GM12878 (cell line): ENCODE data around the gene DMXL2. TPM values are rescaled to one million over a fixed set of nuclear protein-coding genes. Genes with fewer than 3 reads are reported as not detected.
"Not testable (repeated sequence)": the region's sequence is repeated elsewhere in the genome, so short reads cannot be mapped to it uniquely, and the experiment has no call there.

Experiments used
- ATAC-seq: fragments of 200-7000 bp; cut with Tn5 transposase; 3 replicates; pipeline ENCODE4 v1.9.1; 2020; ENCODE audit warnings: mild to moderate bottlenecking, moderate library complexity
- BruUV-seq: library from RNA; stranded (reverse); fragments of 400-500 nt; replicated peaks from 2 replicates; lab custom pipeline; 2021; lab: Mats Ljungman, UMichigan
- CTCF ChIA-PET: fragments of 300-600 bp; sonication (Branson Sonifier 250); formaldehyde crosslinking; extraction: SDS; loops from one replicate; lab custom pipeline; 2021; ENCODE audit warnings: inconsistent platforms; lab: Yijun Ruan, JAX
- POLR2A ChIA-PET: fragments of 350-600 bp; formaldehyde crosslinking; extraction: SDS; loops from one replicate; lab custom pipeline; 2021; ENCODE audit warnings: inconsistent platforms; lab: Charles Lee
- RAD21 ChIA-PET: fragments of 300-600 bp; sonication (Branson Sonifier 250); formaldehyde crosslinking; loops from one replicate; lab custom pipeline; 2023; ENCODE audit warnings: antibody characterized with exemption; ENCODE audit not compliant: unreplicated experiment; lab: Charles Lee
- SMC1A ChIA-PET: fragments of 300-600 bp; sonication (Branson Sonifier 250); formaldehyde crosslinking; loops from one replicate; lab custom pipeline; 2023; ENCODE audit not compliant: unreplicated experiment, uncharacterized antibody; lab: Charles Lee
- DNase-seq: peaks from one replicate; pipeline ENCODE4 v3.0.0-alpha.2; 2011; ENCODE audit warnings: low read depth, low spot score
- FAIRE-seq: peaks from 3 replicates; lab custom pipeline; 2011; peaks lifted over from hg19 to GRCh38; lab: Jason Lieb, UNC
- H2AFZ ChIP-seq: 2 replicates; pipeline ENCODE4 v1.6.0; 2011; ENCODE audit warnings: low read depth, low read length, control low read depth; ENCODE audit not compliant: control insufficient read depth
- H3K27ac ChIP-seq: 2 replicates; pipeline ENCODE4 v1.5.1; 2011; ENCODE audit warnings: control low read depth; ENCODE audit not compliant: control insufficient read depth, insufficient read depth
- H3K27me3 ChIP-seq, 2 experiments: replicated peaks in 1 of 2; 2 replicates each; pipeline versions ENCODE4 v1.6.0 to v1.6.1; 2011; ENCODE audit warnings: low read length in 1 of 2; ENCODE audit not compliant: control insufficient read depth in 2 of 2, insufficient read depth in 2 of 2
- H3K36me3 ChIP-seq, 2 experiments: 2 replicates each; pipeline ENCODE4 v1.5.1; 2011; ENCODE audit warnings: low read length in 1 of 2; ENCODE audit not compliant: control insufficient read depth in 2 of 2, insufficient read depth in 2 of 2
- H3K4me1 ChIP-seq: 2 replicates; pipeline ENCODE4 v1.6.1; 2011; ENCODE audit warnings: mild to moderate bottlenecking, low read length, moderate library complexity, mixed read lengths; ENCODE audit not compliant: control insufficient read depth, insufficient read depth
- H3K4me2 ChIP-seq: 2 replicates; pipeline ENCODE4 v1.6.0; 2011; ENCODE audit warnings: control low read depth; ENCODE audit not compliant: control insufficient read depth, insufficient read depth
- H3K4me3 ChIP-seq: fragments of 200-600 bp; sonication (generic); 2 replicates; pipeline ENCODE4 v1.5.1; 2016
- H3K79me2 ChIP-seq: 2 replicates; pipeline ENCODE4 v1.6.0; 2011; ENCODE audit warnings: low read length; ENCODE audit not compliant: control insufficient read depth, insufficient read depth
- H3K9ac ChIP-seq: 2 replicates; pipeline ENCODE4 v1.8.0; 2011; ENCODE audit warnings: low read length, control low read depth, mixed read lengths; ENCODE audit not compliant: control insufficient read depth, insufficient read depth
- H3K9me3 ChIP-seq: replicated peaks from 3 replicates; pipeline ENCODE4 v1.5.1; 2011; ENCODE audit warnings: mild to moderate bottlenecking, low read length; ENCODE audit not compliant: control insufficient read depth, insufficient read depth
- H4K20me1 ChIP-seq: 2 replicates; pipeline ENCODE4 v1.6.0; 2011; ENCODE audit not compliant: control insufficient read depth, insufficient read depth
- CHD4 ChIP-seq: fragments of 200-600 bp; sonication (generic); IDR thresholded peaks from 2 replicates; pipeline ENCODE4 v1.6.1; 2016; ENCODE audit warnings: mild to moderate bottlenecking
- EP300 ChIP-seq, 2 experiments: fragments of 150-350 bp in 1 of 2; IDR thresholded peaks; 2 replicates each; pipeline ENCODE4 v1.6.1; 2011 to 2012; ENCODE audit warnings: low read depth in 2 of 2, low read length in 2 of 2, borderline replicate concordance in 1 of 2, improper control_type of control experiment in 1 of 2, inconsistent platforms in 1 of 2; ENCODE audit not compliant: control insufficient read depth in 1 of 2
- IKZF1 ChIP-seq: fragments of 450-650 bp; conservative IDR thresholded peaks from 2 replicates; pipeline ENCODE4 v1.6.1; 2017; ENCODE audit warnings: antibody characterized with exemption, mild to moderate bottlenecking
- IKZF2 ChIP-seq, 2 experiments: fragments of 450-650 bp; IDR thresholded peaks; 2 replicates each; pipeline ENCODE4 v1.6.1; 2017; ENCODE audit warnings: mild to moderate bottlenecking in 2 of 2, moderate library complexity in 2 of 2
- JUND ChIP-seq: IDR thresholded peaks from 2 replicates; pipeline ENCODE4 v1.6.1; 2012; ENCODE audit warnings: low read depth, mild to moderate bottlenecking, low read length, improper control_type of control experiment, moderate library complexity
- LARP7 ChIP-seq: fragments of 450-650 bp; IDR thresholded peaks from 2 replicates; pipeline ENCODE4 v1.6.1; 2017; ENCODE audit warnings: mild to moderate bottlenecking
- MAX ChIP-seq: IDR thresholded peaks from 2 replicates; pipeline ENCODE4 v1.6.1; 2012; ENCODE audit warnings: low read depth, low read length, improper control_type of control experiment
- NBN ChIP-seq: fragments of 450-650 bp; IDR thresholded peaks from 2 replicates; pipeline ENCODE4 v1.6.1; 2016
- NR2F1 ChIP-seq: fragments of 450-650 bp; conservative IDR thresholded peaks from 2 replicates; pipeline ENCODE4 v1.6.1; 2017; ENCODE audit warnings: mild to moderate bottlenecking
- TAF1 ChIP-seq: IDR thresholded peaks from 2 replicates; pipeline ENCODE4 v1.6.1; 2011; ENCODE audit warnings: mild to moderate bottlenecking, low read depth, low read length, borderline replicate concordance
- TCF7 ChIP-seq: IDR thresholded peaks from 2 replicates; pipeline ENCODE4 v1.6.1; 2014; ENCODE audit warnings: antibody characterized with exemption, borderline replicate concordance
- ZNF384 ChIP-seq: IDR thresholded peaks from 2 replicates; pipeline ENCODE4 v1.6.1; 2012; ENCODE audit warnings: low read depth, mild to moderate bottlenecking, low read length, improper control_type of control experiment, borderline replicate concordance
- WGBS: methylation state at CpG from one replicate; pipeline ENCODE4 v1.1.6; 2016; ENCODE audit warnings: low lambda C conversion rate; ENCODE audit not compliant: insufficient replicate concordance, insufficient coverage; ENCODE audit errors: missing lambda C conversion rate; 5-methylcytosine and 5-hydroxymethylcytosine counted together
- in situ Hi-C: fragments of 300-500 bp; cut with MboI; formaldehyde crosslinking; loops from 9 replicates; pipeline ENCODE4 v1.14.3; 2018; ENCODE audit warnings: mixed read lengths
- intact Hi-C: fragments of 100-400 bp; cut with micrococcal nuclease; formaldehyde crosslinking; loops from one replicate; pipeline ENCODE4 v1.14.2; 2022; ENCODE audit not compliant: unreplicated experiment
- polyA plus RNA-seq, 11 experiments: library from polyadenylated mRNA; depleted of rRNA in 4 of 11; unstranded in 6 of 11; stranded (reverse) in 5 of 11; fragments of >200 nt; fragmentation: Nextera tagmentation in 4 of 11; fragmentation: Illumina TruSeq in 1 of 11; extraction: Ambion mirVana in 4 of 11; extraction: Trizol in 1 of 11; gene quantifications; 1 replicate in 1 of 11; 2 replicates in 10 of 11; pipeline versions ENCODE4 v1.2.1 to v1.2.3, GENCODE V29; 2011 to 2016; ENCODE audit warnings: inconsistent platforms in 2 of 11, missing spikeins in 2 of 11, low read depth in 1 of 11
- total RNA-seq, 4 experiments: library from RNA; depleted of rRNA in 3 of 4; stranded (reverse); fragments of >200 nt in 3 of 4; fragmentation: Illumina TruSeq in 1 of 4; extraction: Trizol in 1 of 4; gene quantifications; 2 replicates each; pipeline versions ENCODE4 v1.2.1 to v1.2.3, GENCODE V29; 2013 to 2021
- TF ChIP-seq, protein P1 (sequence below): IDR thresholded peaks from 2 replicates; pipeline ENCODE4 v1.6.1; 2012; ENCODE audit warnings: improper control_type of control experiment, low read depth, low read length; ENCODE audit not compliant: insufficient replicate concordance

DMXL2 gene
- total and polyA plus RNA-seq, 10 of the 15 experiments (the other 5 are each of a cell fraction or from before 2014, with no cell fraction given): 8.5 to 32.1 (median 22.0) TPM

GRCh38 chr15:51423040-51423439 is 199.5 kb downstream of the DMXL2 start:
- DNase-seq, H3K4me3 ChIP-seq, in situ Hi-C loops, H3K27me3 ChIP-seq, H4K20me1 ChIP-seq, H3K4me2 ChIP-seq, H3K4me1 ChIP-seq, ATAC-seq, H3K36me3 ChIP-seq, FAIRE-seq, RAD21 ChIA-PET, intact Hi-C loops, BruUV-seq, H3K79me2 ChIP-seq, CTCF ChIA-PET, H2AFZ ChIP-seq, SMC1A ChIA-PET, H3K9ac ChIP-seq, POLR2A ChIA-PET, H3K27ac ChIP-seq, H3K9me3 ChIP-seq: not testable (repeated sequence)
- 96% methylated on average over 3 of the region's 16 CpGs for WGBS

DNA sequence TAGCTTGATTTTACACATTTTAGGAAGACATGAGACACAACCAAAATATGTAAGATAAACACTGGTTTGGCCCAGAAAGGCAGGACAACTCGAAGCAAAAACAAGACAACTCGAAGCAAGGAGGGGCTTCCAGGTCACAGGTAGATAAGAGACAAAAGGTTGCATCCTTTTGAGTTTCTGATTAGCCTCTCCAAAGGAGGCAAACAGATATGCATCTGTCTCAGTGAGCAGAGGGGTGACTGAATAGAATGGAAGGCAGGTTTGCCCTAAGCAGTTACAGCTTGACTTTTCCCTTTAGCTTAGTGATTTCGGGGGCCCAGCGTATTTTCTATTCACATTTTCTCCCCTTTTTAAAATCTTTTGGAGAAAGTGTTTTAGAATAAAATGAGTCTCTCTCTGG is 206.4 kb downstream of the DMXL2 start:
- Histone ChIP-seq H3K9ac (no peak overlapping the region), H3K27ac (no peak overlapping the region), H3K9me3 (no peaks in the 10 kb centered on the region), H3K36me3 (no peaks in the 10 kb centered on the region), H3K4me3 (no peak overlapping the region), H3K79me2 (no peaks in the 10 kb centered on the region), H2AFZ (no peak overlapping the region), H3K4me2 (no peak overlapping the region), H3K4me1 (no peaks in the 10 kb centered on the region), H3K27me3 (peaks cover 0 to 2% of the 10 kb centered on the region in 2 experiments; a peak in 1 of 4 replicates), H4K20me1 (no peaks in the 10 kb centered on the region)
- ChIA-PET POLR2A (no interaction called here), CTCF (interaction anchor here (0.6 to 1.2 kb wide), 2 partner anchors 10 to 114 kb away, joined by 3 to 5 read pairs; no protein-coding TSS in a partner anchor), RAD21 (no interaction called here), SMC1A (no interaction called here)
- in situ Hi-C loops: no loop called here
- intact Hi-C loops: no loop called here
- BruUV-seq: no TSS peak
- 38% methylated on average over 4 of the region's 4 CpGs for WGBS
- no peak for DNase-seq
- no peak for FAIRE-seq
- ATAC-seq: no peak
- TF ChIP-seq JUND (no peak), IKZF2 (IDR thresholded peaks at IDR 0.05) (no peak), NBN (no peak), TCF7 (no peak), TAF1 (no peak), EP300 (IDR thresholded peaks at IDR 0.05; ENCODE audit: borderline replicate concordance in 1 of 2, control insufficient read depth in 1 of 2, low read depth in 2 of 2, low read length in 2 of 2) (no peak), IKZF1 (no peak), LARP7 (no peak), ZNF384 (no peak), CHD4 (no peak), MAX (no peak), NR2F1 (no peak)
- TF ChIP-seq, protein P1, sequence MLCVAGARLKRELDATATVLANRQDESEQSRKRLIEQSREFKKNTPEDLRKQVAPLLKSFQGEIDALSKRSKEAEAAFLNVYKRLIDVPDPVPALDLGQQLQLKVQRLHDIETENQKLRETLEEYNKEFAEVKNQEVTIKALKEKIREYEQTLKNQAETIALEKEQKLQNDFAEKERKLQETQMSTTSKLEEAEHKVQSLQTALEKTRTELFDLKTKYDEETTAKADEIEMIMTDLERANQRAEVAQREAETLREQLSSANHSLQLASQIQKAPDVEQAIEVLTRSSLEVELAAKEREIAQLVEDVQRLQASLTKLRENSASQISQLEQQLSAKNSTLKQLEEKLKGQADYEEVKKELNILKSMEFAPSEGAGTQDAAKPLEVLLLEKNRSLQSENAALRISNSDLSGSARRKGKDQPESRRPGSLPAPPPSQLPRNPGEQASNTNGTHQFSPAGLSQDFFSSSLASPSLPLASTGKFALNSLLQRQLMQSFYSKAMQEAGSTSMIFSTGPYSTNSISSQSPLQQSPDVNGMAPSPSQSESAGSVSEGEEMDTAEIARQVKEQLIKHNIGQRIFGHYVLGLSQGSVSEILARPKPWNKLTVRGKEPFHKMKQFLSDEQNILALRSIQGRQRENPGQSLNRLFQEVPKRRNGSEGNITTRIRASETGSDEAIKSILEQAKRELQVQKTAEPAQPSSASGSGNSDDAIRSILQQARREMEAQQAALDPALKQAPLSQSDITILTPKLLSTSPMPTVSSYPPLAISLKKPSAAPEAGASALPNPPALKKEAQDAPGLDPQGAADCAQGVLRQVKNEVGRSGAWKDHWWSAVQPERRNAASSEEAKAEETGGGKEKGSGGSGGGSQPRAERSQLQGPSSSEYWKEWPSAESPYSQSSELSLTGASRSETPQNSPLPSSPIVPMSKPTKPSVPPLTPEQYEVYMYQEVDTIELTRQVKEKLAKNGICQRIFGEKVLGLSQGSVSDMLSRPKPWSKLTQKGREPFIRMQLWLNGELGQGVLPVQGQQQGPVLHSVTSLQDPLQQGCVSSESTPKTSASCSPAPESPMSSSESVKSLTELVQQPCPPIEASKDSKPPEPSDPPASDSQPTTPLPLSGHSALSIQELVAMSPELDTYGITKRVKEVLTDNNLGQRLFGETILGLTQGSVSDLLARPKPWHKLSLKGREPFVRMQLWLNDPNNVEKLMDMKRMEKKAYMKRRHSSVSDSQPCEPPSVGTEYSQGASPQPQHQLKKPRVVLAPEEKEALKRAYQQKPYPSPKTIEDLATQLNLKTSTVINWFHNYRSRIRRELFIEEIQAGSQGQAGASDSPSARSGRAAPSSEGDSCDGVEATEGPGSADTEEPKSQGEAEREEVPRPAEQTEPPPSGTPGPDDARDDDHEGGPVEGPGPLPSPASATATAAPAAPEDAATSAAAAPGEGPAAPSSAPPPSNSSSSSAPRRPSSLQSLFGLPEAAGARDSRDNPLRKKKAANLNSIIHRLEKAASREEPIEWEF: no peak
